Duodenal mucosa (tissue), 2 donors: ENCODE results near the gene RMND1.

ENCODE experiments used
- H3K27ac ChIP-seq: one replicate; pipeline ENCODE4 v1.7.0; 2013; ENCODE audit warnings: low read depth, low read length
- H3K27me3 ChIP-seq, 2 donors: one replicate each; pipeline ENCODE4 v1.7.0; 2013; ENCODE audit warnings: low read length in 2 of 2, control low read depth in 1 of 2; ENCODE audit not compliant: insufficient read depth in 2 of 2, control insufficient read depth in 1 of 2
- H3K36me3 ChIP-seq, 2 donors: one replicate each; pipeline ENCODE4 v1.7.0; 2013; ENCODE audit warnings: low read length in 2 of 2, control low read depth in 1 of 2; ENCODE audit not compliant: insufficient read depth in 2 of 2, control insufficient read depth in 1 of 2
- H3K4me1 ChIP-seq, 2 donors: one replicate each; pipeline ENCODE4 v1.7.0; 2013; ENCODE audit warnings: low read length in 2 of 2, control low read depth in 1 of 2; ENCODE audit not compliant: insufficient read depth in 2 of 2, control insufficient read depth in 1 of 2
- H3K4me3 ChIP-seq, 2 donors: one replicate each; pipeline ENCODE4 v1.7.0; 2013; ENCODE audit warnings: low read length in 2 of 2, low read depth in 1 of 2
- H3K9ac ChIP-seq, 2 donors: one replicate each; pipeline ENCODE4 v1.7.0; 2013; ENCODE audit warnings: low read length in 2 of 2, low read depth in 1 of 2
- H3K9me3 ChIP-seq, 2 donors: one replicate each; pipeline ENCODE4 v1.7.0; 2013; ENCODE audit warnings: low read length in 2 of 2, control low read depth in 1 of 2; ENCODE audit not compliant: control insufficient read depth in 1 of 2

Gene RMND1

GRCh38 chr6:151441390-151442166 is 10.3 kb downstream of the RMND1 start:
- H3K4me3 ChIP-seq: no peak overlapping the region
- peaks cover 0 to 17% of the 10 kb centered on the region in 2 donors for H3K36me3 ChIP-seq
- no peak overlapping the region for H3K27ac ChIP-seq
- H3K9ac ChIP-seq: no peak overlapping the region
- H3K27me3 ChIP-seq: no peaks in the 10 kb centered on the region
- no peaks in the 10 kb centered on the region for H3K9me3 ChIP-seq
- H3K4me1 ChIP-seq: peaks cover 5 to 33% of the 10 kb centered on the region in 2 donors

- no peak overlapping the region for H3K27ac ChIP-seq
- H3K9ac ChIP-seq: peak overlapping the region in 1 of 2 donors; percentile 10
- no peaks in the 10 kb centered on the region for H3K9me3 ChIP-seq
- H3K4me1 ChIP-seq: peaks cover 0 to 33% of the 10 kb centered on the region in 2 donors
- H3K27me3 ChIP-seq: no peaks in the 10 kb centered on the region
- no peak overlapping the region for H3K4me3 ChIP-seq
- H3K36me3 ChIP-seq: peaks cover 0 to 17% of the 10 kb centered on the region in 2 donors
Observed at GRCh38 chr6:151440930-151441329, 11.0 kb downstream of the RMND1 start.

- Histone ChIP-seq H3K4me3 (no peak overlapping the region), H3K4me1 (peaks cover 0 to 33% of the 10 kb centered on the region in 2 donors), H3K27me3 (no peaks in the 10 kb centered on the region), H3K36me3 (peaks cover 0 to 17% of the 10 kb centered on the region in 2 donors), H3K27ac (no peak overlapping the region), H3K9me3 (no peaks in the 10 kb centered on the region), H3K9ac (peak overlapping the region in 1 of 2 donors; percentile 10)
Observed at GRCh38 chr6:151440498-151440897, 11.4 kb downstream of the RMND1 start.

- peaks cover 0 to 25% of the 10 kb centered on the region in 2 donors for H3K4me1 ChIP-seq
- peaks cover 0 to 18% of the 10 kb centered on the region in 2 donors for H3K36me3 ChIP-seq
Observed at GRCh38 chr6:151437401-151437800, 14.5 kb downstream of the RMND1 start.

GRCh38 chr6:151436802-151437201 is 15.1 kb downstream of the RMND1 start:
- Histone ChIP-seq H3K4me3 (no peak overlapping the region), H3K27ac (no peak overlapping the region), H3K4me1 (peaks cover 0 to 24% of the 10 kb centered on the region in 2 donors)

More at GRCh38 chr6:151437401-151437800, 14.5 kb downstream of the RMND1 start:
- Histone ChIP-seq H3K9me3 (no peaks in the 10 kb centered on the region), H3K27ac (no peak overlapping the region), H3K27me3 (no peaks in the 10 kb centered on the region), H3K9ac (no peak overlapping the region), H3K4me3 (no peak overlapping the region)

GRCh38 chr6:151436300-151436699 is 15.6 kb downstream of the RMND1 start:
- Histone ChIP-seq H3K36me3 (peaks cover 2 to 21% of the 10 kb centered on the region in 2 donors), H3K4me3 (no peak overlapping the region), H3K4me1 (peaks cover 0 to 19% of the 10 kb centered on the region in 2 donors), H3K27ac (no peak overlapping the region), H3K9me3 (no peaks in the 10 kb centered on the region), H3K27me3 (no peaks in the 10 kb centered on the region), H3K9ac (no peak overlapping the region)

More at GRCh38 chr6:151436802-151437201, 15.1 kb downstream of the RMND1 start:
- Histone ChIP-seq H3K9me3 (no peaks in the 10 kb centered on the region), H3K27me3 (no peaks in the 10 kb centered on the region), H3K36me3 (peaks cover 0 to 18% of the 10 kb centered on the region in 2 donors), H3K9ac (no peak overlapping the region)

GRCh38 chr6:151434369-151434768 is 17.6 kb downstream of the RMND1 start:
- Histone ChIP-seq H3K36me3 (peaks cover 15 to 33% of the 10 kb centered on the region in 2 donors), H3K27ac (no peak overlapping the region), H3K9me3 (no peaks in the 10 kb centered on the region), H3K27me3 (no peaks in the 10 kb centered on the region), H3K9ac (no peak overlapping the region), H3K4me3 (no peak overlapping the region), H3K4me1 (peaks cover 0 to 10% of the 10 kb centered on the region in 2 donors)

- H3K9ac ChIP-seq: no peak overlapping the region
- peaks cover 15 to 44% of the 10 kb centered on the region in 2 donors for H3K36me3 ChIP-seq
- no peak overlapping the region for H3K27ac ChIP-seq
- no peaks in the 10 kb centered on the region for H3K9me3 ChIP-seq
- no peaks in the 10 kb centered on the region for H3K27me3 ChIP-seq
- peaks cover 0 to 7% of the 10 kb centered on the region in 2 donors for H3K4me1 ChIP-seq
- no peak overlapping the region for H3K4me3 ChIP-seq
Observed at GRCh38 chr6:151432651-151433050, 19.3 kb downstream of the RMND1 start.

- peaks cover 15 to 50% of the 10 kb centered on the region in 2 donors for H3K36me3 ChIP-seq
- H3K9me3 ChIP-seq: no peaks in the 10 kb centered on the region
Observed at GRCh38 chr6:151431337-151431736, 20.6 kb downstream of the RMND1 start.

GRCh38 chr6:151430886-151431285 is 21.0 kb downstream of the RMND1 start:
- H3K27me3 ChIP-seq: no peaks in the 10 kb centered on the region
- peaks cover 15 to 55% of the 10 kb centered on the region in 2 donors for H3K36me3 ChIP-seq
- no peak overlapping the region for H3K9ac ChIP-seq
- no peak overlapping the region for H3K4me3 ChIP-seq
- no peaks in the 10 kb centered on the region for H3K9me3 ChIP-seq
- H3K27ac ChIP-seq: no peak overlapping the region
- no peaks in the 10 kb centered on the region for H3K4me1 ChIP-seq

More at GRCh38 chr6:151431337-151431736, 20.6 kb downstream of the RMND1 start:
- Histone ChIP-seq H3K27ac (no peak overlapping the region), H3K4me1 (no peaks in the 10 kb centered on the region), H3K27me3 (no peaks in the 10 kb centered on the region), H3K4me3 (no peak overlapping the region), H3K9ac (no peak overlapping the region)
